Measurements from ENCODE around the gene GPHN.

The GPHN gene

DNA sequence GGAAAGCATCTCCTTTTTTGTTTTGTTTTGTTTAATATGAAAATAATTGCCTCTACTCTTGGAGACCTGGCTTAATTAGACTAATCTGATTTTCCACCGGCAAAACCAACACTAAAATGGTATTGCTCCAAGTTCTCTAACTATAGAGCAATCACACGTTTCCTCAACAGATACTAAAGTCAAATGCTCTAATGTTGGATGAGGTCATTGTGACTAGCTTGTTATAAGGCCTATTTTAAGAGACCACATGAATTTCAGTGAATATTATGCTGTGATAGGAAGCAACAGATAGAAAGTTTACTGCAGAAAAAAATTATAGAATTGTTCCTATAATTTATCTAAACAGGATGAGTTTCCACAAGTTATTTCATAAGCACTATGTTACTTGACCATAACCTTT is 25.1 kb upstream of the GPHN start:
- no peak overlapping the region for H3K18ac ChIP-seq (ENCODE audit: low read length)
- H2AK5ac ChIP-seq (ENCODE audit: low read length), result no peak overlapping the region
- H3K79me2 ChIP-seq (ENCODE audit: control insufficient read depth, insufficient read depth, low read length, poor library complexity), result no peaks in the 10 kb centered on the region
- H4K12ac ChIP-seq (ENCODE audit: low read depth, low read length), result no peak overlapping the region
- H3K27me3 ChIP-seq (ENCODE audit: insufficient read depth, low read length), result no peaks in the 10 kb centered on the region
- no peaks in the 10 kb centered on the region for H3K9me3 ChIP-seq (ENCODE audit: insufficient read depth, low read depth, low read length)
- no peaks in the 10 kb centered on the region for H3K79me1 ChIP-seq (ENCODE audit: low read length)
- no peak overlapping the region for H3K4ac ChIP-seq (ENCODE audit: low read depth, low read length)
- H3K23ac ChIP-seq (ENCODE audit: low read length), result no peak overlapping the region
- H2BK5ac ChIP-seq (ENCODE audit: low read depth, low read length, poor library complexity), result no peak overlapping the region
- H4K91ac ChIP-seq (ENCODE audit: low read depth, low read length), result no peak overlapping the region
- H3K9ac ChIP-seq (ENCODE audit: low read length), result no peak overlapping the region
- no peaks in the 10 kb centered on the region for H3K36me3 ChIP-seq (ENCODE audit: control insufficient read depth in 1 of 2, insufficient read depth in 2 of 2, low read length in 2 of 2)
- WGBS (ENCODE audit: extremely low coverage, insufficient coverage, insufficient read length), result no CpG with 5 or more reads among the region's 2 CpGs
- no peak overlapping the region for H3K4me2 ChIP-seq (ENCODE audit: low read length)
- H2AFZ ChIP-seq (ENCODE audit: insufficient read depth, low read length, poor library complexity), result no peak overlapping the region
- H3K14ac ChIP-seq (ENCODE audit: low read length), result no peak overlapping the region
- no peak overlapping the region for H2BK12ac ChIP-seq (ENCODE audit: low read length)
- H3K4me3 ChIP-seq (ENCODE audit: low read depth, low read length), result no peak overlapping the region
- no peak overlapping the region for H3K27ac ChIP-seq (ENCODE audit: low read depth, low read length)
- no peak for DNase-seq
- no peaks in the 10 kb centered on the region for H3K4me1 ChIP-seq (ENCODE audit: control insufficient read depth in 1 of 2, insufficient read depth in 2 of 2, low read length in 2 of 2)
- no peak overlapping the region for H2BK120ac ChIP-seq (ENCODE audit: insufficient read depth, low read length, poor library complexity)
- H4K8ac ChIP-seq (ENCODE audit: low read depth, low read length), result no peak overlapping the region

DNA sequence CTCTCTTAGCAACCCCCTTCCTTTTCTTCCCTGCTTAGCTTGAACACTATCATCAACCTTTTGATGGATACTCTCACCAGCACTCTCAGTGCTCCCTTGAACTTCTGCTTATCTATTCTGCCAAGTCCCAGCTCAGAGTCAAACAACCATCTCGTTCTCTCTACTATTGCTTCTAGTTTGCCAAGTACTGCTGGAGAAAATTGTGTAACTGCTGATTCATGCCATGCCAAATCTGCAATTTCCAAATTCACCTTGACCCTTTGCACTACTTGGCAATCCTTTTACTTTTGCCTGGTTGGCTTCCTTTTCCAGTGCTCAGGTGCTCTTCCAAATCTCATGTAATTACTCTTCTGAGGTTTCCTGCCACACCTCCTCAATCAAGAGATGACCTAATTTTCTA is 24.6 kb upstream of the GPHN start:
- no peak overlapping the region for H2BK5ac ChIP-seq (ENCODE audit: low read depth, low read length, poor library complexity)
- WGBS (ENCODE audit: extremely low coverage, insufficient coverage, insufficient read length), result no CpG with 5 or more reads among the region's 1 CpG
- no peak overlapping the region for H3K18ac ChIP-seq (ENCODE audit: low read length)

DNA sequence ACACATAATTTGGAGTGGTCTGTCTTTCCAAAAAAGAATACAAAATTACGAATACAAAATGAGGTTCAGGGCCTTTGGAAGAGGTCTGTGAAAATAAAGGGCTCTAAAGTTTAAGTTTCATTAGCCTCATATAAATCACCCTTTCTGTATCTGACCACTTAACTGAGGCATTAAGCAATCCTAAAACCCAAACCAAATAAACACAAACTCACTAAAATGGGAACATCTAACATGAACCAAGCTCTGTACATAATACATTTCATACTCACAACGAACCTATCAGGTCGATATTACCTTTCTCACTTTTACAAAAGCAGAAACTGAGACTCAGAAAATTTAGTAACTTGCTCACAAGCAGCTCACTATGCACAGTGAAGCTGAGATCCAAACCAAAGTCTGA is 22.9 kb upstream of the GPHN start:
- H2AFZ ChIP-seq (ENCODE audit: insufficient read depth, low read length, poor library complexity), result no peak overlapping the region
- no peak overlapping the region for H4K91ac ChIP-seq (ENCODE audit: low read depth, low read length)
- H3K14ac ChIP-seq (ENCODE audit: low read length), result no peak overlapping the region
- no peak overlapping the region for H2AK5ac ChIP-seq (ENCODE audit: low read length)
- no peak overlapping the region for H2BK12ac ChIP-seq (ENCODE audit: low read length)
- no peak overlapping the region for H3K18ac ChIP-seq (ENCODE audit: low read length)
- no peak overlapping the region for H3K9ac ChIP-seq (ENCODE audit: low read length)
- H3K4ac ChIP-seq (ENCODE audit: low read depth, low read length), result no peak overlapping the region
- no peaks in the 10 kb centered on the region for H3K9me3 ChIP-seq (ENCODE audit: insufficient read depth, low read depth, low read length)
- no peaks in the 10 kb centered on the region for H3K4me1 ChIP-seq (ENCODE audit: control insufficient read depth in 1 of 2, insufficient read depth in 2 of 2, low read length in 2 of 2)
- no peak overlapping the region for H2BK5ac ChIP-seq (ENCODE audit: low read depth, low read length, poor library complexity)
- H3K79me2 ChIP-seq (ENCODE audit: control insufficient read depth, insufficient read depth, low read length, poor library complexity), result no peaks in the 10 kb centered on the region
- no peak overlapping the region for H4K12ac ChIP-seq (ENCODE audit: low read depth, low read length)
- no CpG with 5 or more reads among the region's 3 CpGs for WGBS (ENCODE audit: extremely low coverage, insufficient coverage, insufficient read length)
- no peaks in the 10 kb centered on the region for H3K79me1 ChIP-seq (ENCODE audit: low read length)
- H3K27me3 ChIP-seq (ENCODE audit: insufficient read depth, low read length), result no peaks in the 10 kb centered on the region
- H3K36me3 ChIP-seq (ENCODE audit: control insufficient read depth in 1 of 2, insufficient read depth in 2 of 2, low read length in 2 of 2), result no peaks in the 10 kb centered on the region
- H2BK120ac ChIP-seq (ENCODE audit: insufficient read depth, low read length, poor library complexity), result no peak overlapping the region
- no peak overlapping the region for H3K4me2 ChIP-seq (ENCODE audit: low read length)
- no peak overlapping the region for H4K8ac ChIP-seq (ENCODE audit: low read depth, low read length)
- no peak overlapping the region for H3K4me3 ChIP-seq (ENCODE audit: low read depth, low read length)
- no peak overlapping the region for H3K27ac ChIP-seq (ENCODE audit: low read depth, low read length)
- DNase-seq, result no peak
- no peak overlapping the region for H3K23ac ChIP-seq (ENCODE audit: low read length)

More for the DNA sequence above, 24.6 kb upstream of the GPHN start:
- Histone ChIP-seq H3K23ac (ENCODE audit: low read length) (no peak overlapping the region), H3K4ac (ENCODE audit: low read depth, low read length) (no peak overlapping the region), H4K91ac (ENCODE audit: low read depth, low read length) (no peak overlapping the region), H3K14ac (ENCODE audit: low read length) (no peak overlapping the region), H4K12ac (ENCODE audit: low read depth, low read length) (no peak overlapping the region), H3K79me1 (ENCODE audit: low read length) (no peaks in the 10 kb centered on the region), H2BK120ac (ENCODE audit: insufficient read depth, low read length, poor library complexity) (no peak overlapping the region), H3K4me2 (ENCODE audit: low read length) (no peak overlapping the region), H3K4me3 (ENCODE audit: low read depth, low read length) (no peak overlapping the region), H3K9ac (ENCODE audit: low read length) (no peak overlapping the region), H2BK12ac (ENCODE audit: low read length) (no peak overlapping the region), H3K27me3 (ENCODE audit: insufficient read depth, low read length) (no peaks in the 10 kb centered on the region), H3K9me3 (ENCODE audit: insufficient read depth, low read depth, low read length) (no peaks in the 10 kb centered on the region), H2AK5ac (ENCODE audit: low read length) (no peak overlapping the region), H4K8ac (ENCODE audit: low read depth, low read length) (no peak overlapping the region), H3K27ac (ENCODE audit: low read depth, low read length) (no peak overlapping the region), H3K4me1 (ENCODE audit: control insufficient read depth in 1 of 2, insufficient read depth in 2 of 2, low read length in 2 of 2) (no peaks in the 10 kb centered on the region), H2AFZ (ENCODE audit: insufficient read depth, low read length, poor library complexity) (no peak overlapping the region), H3K36me3 (ENCODE audit: control insufficient read depth in 1 of 2, insufficient read depth in 2 of 2, low read length in 2 of 2) (no peaks in the 10 kb centered on the region), H3K79me2 (ENCODE audit: control insufficient read depth, insufficient read depth, low read length, poor library complexity) (no peaks in the 10 kb centered on the region)
- no peak for DNase-seq

DNA sequence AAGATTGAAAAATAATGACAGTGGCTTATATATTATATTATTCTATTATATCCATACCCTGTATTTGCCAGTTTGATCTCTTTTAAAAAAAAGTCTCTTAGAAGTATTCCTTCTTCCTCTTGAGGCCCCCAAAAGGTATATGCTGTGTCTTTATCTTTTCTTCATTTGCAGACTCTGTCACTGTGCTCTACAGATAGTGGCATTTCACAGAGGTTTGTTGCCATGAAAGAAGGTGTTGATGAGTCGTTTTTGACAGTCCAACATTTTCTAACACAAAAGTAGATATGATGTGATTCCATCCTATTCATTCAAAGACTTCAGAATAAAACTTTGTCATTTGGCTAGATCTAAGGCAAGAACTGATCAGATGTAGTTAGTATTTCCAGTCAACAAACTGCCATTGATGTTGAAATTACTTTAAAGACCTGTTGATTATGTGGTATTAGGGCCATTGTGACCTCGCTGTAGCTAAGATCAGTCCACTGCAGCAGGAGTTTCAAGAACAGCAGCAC is 22.0 kb upstream of the GPHN start, which contains the start of gene CCDC196:
Gene CCDC196 (plus strand): TSS at position 462 of the 512 bp plus-strand sequence. CDS start 132 bp downstream, outside the sequence.
- no peaks in the 10 kb centered on the region for H3K27me3 ChIP-seq (ENCODE audit: insufficient read depth, low read length)
- no peak within 1 kb of the TSS for H3K27ac ChIP-seq (ENCODE audit: low read depth, low read length)
- no peak within 1 kb of the TSS for H3K18ac ChIP-seq (ENCODE audit: low read length)
- H3K4me3 ChIP-seq (ENCODE audit: low read depth, low read length), result no peak within 1 kb of the TSS
- H4K12ac ChIP-seq (ENCODE audit: low read depth, low read length), result no peak within 1 kb of the TSS
- no peak within 1 kb of the TSS for H4K91ac ChIP-seq (ENCODE audit: low read depth, low read length)
- H2AFZ ChIP-seq (ENCODE audit: insufficient read depth, low read length, poor library complexity), result no peak within 1 kb of the TSS
- H4K8ac ChIP-seq (ENCODE audit: low read depth, low read length), result no peak within 1 kb of the TSS
- H2BK12ac ChIP-seq (ENCODE audit: low read length), result no peak within 1 kb of the TSS
- DNase-seq, result no peak
- no peaks in the 10 kb centered on the region for H3K4me1 ChIP-seq (ENCODE audit: control insufficient read depth in 1 of 2, insufficient read depth in 2 of 2, low read length in 2 of 2)
- no peaks in the 10 kb centered on the region for H3K9me3 ChIP-seq (ENCODE audit: insufficient read depth, low read depth, low read length)
- H2BK120ac ChIP-seq (ENCODE audit: insufficient read depth, low read length, poor library complexity), result no peak within 1 kb of the TSS
- H3K79me2 ChIP-seq (ENCODE audit: control insufficient read depth, insufficient read depth, low read length, poor library complexity), result no peaks in the 10 kb centered on the region
- WGBS (ENCODE audit: extremely low coverage, insufficient coverage, insufficient read length), result no CpG with 5 or more reads among the region's 2 CpGs
- H3K9ac ChIP-seq (ENCODE audit: low read length), result no peak within 1 kb of the TSS
- no peaks in the 10 kb centered on the region for H3K79me1 ChIP-seq (ENCODE audit: low read length)
- H3K23ac ChIP-seq (ENCODE audit: low read length), result no peak within 1 kb of the TSS
- no peaks in the 10 kb centered on the region for H3K36me3 ChIP-seq (ENCODE audit: control insufficient read depth in 1 of 2, insufficient read depth in 2 of 2, low read length in 2 of 2)
- H2AK5ac ChIP-seq (ENCODE audit: low read length), result no peak within 1 kb of the TSS
- no peak within 1 kb of the TSS for H3K4me2 ChIP-seq (ENCODE audit: low read length)
- no peak within 1 kb of the TSS for H3K14ac ChIP-seq (ENCODE audit: low read length)
- no peak within 1 kb of the TSS for H3K4ac ChIP-seq (ENCODE audit: low read depth, low read length)
- no peak within 1 kb of the TSS for H2BK5ac ChIP-seq (ENCODE audit: low read depth, low read length, poor library complexity)

Data from trophoblast cell (in vitro differentiated cells and primary cell).